LNCaP clone FGC (cell line): Measurements from ENCODE around the gene TTC21A.

Experiments
- DNase-seq: peaks from one replicate; pipeline ENCODE4 v3.0.0-alpha.2; 2011; ENCODE audit warnings: low read depth
- H3K4me3 ChIP-seq: 2 replicates; pipeline ENCODE4 v1.5.1; 2011; ENCODE audit warnings: mild to moderate bottlenecking, low read depth, low read length, control low read depth
- TF ChIP-seq, protein P1 (sequence below): IDR thresholded peaks from 2 replicates; pipeline ENCODE4 v1.5.1; 2012; ENCODE audit warnings: mild to moderate bottlenecking; ENCODE audit not compliant: control insufficient read depth, insufficient read depth; ENCODE audit errors: extremely low read depth

TTC21A gene

DNA sequence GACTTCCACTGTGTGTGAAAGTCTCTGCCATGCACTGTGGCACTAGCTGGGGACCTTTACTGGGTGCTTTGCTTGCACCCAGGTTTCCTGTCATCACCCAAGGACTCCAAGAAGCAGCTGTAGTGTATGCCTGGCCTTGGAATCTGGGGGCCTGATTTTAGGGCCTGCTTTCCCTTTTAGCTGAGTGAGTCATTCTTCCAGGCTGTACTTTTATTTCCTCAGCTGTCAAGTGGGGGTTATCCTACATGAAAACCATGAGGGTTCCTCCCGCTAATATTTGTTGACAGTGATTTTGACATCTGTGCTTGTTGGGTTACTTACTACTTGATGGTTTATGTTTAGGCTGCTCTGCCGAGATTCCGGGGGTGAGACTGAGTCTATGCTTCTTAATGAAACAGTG is 18.6 kb upstream of the TTC21A start:
- no peak for DNase-seq

GRCh38 chr3:39090922-39091321 is 16.6 kb upstream of the TTC21A start:
- DNase-seq, result no peak
- TF ChIP-seq, protein P1, sequence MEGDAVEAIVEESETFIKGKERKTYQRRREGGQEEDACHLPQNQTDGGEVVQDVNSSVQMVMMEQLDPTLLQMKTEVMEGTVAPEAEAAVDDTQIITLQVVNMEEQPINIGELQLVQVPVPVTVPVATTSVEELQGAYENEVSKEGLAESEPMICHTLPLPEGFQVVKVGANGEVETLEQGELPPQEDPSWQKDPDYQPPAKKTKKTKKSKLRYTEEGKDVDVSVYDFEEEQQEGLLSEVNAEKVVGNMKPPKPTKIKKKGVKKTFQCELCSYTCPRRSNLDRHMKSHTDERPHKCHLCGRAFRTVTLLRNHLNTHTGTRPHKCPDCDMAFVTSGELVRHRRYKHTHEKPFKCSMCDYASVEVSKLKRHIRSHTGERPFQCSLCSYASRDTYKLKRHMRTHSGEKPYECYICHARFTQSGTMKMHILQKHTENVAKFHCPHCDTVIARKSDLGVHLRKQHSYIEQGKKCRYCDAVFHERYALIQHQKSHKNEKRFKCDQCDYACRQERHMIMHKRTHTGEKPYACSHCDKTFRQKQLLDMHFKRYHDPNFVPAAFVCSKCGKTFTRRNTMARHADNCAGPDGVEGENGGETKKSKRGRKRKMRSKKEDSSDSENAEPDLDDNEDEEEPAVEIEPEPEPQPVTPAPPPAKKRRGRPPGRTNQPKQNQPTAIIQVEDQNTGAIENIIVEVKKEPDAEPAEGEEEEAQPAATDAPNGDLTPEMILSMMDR, result no peak
- no peak overlapping the region for H3K4me3 ChIP-seq

More for the DNA sequence above, 18.6 kb upstream of the TTC21A start:
- H3K4me3 ChIP-seq, result no peak overlapping the region
- TF ChIP-seq, protein P1, result no peak

DNA sequence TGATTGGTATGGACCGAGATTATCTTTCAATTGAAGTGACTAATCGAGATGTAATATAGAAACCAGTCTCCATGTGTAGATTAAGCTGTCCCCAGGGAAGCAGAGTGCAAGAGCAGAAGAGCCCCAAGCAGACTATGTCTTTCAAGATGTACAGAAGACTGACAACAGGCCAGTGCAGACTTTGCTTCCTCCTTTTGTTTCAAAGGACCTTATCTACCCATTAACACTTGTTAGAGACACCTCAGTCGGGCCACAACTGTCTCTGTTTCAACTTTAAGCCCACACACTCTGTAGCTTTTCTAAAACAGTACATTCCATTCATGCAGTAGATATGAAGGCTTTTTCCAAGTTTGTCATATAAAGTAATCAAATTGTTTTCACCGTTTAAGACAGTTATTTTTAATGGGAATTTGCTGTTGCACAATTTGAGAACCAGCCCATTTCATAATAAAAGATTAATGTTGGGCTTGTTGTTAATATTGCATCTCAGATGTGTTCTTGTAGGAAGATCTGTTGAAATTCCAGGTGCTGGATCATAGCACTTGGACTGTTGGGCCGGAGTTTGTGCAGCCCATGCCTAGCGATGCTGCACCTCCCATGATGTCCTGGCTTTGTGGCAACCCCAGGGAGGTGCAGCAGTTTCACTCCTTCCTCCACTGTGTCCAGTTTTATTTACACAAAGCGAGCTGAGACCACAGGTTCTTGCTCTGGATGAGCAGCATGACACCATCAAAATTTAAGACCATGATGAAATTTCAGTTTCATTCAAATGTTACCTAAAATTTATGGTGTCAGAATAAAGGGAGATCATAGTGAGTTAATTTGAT is 12.4 kb upstream of the TTC21A start:
- no peak overlapping the region for H3K4me3 ChIP-seq
- TF ChIP-seq, protein P1, result no peak
- no peak for DNase-seq

DNA sequence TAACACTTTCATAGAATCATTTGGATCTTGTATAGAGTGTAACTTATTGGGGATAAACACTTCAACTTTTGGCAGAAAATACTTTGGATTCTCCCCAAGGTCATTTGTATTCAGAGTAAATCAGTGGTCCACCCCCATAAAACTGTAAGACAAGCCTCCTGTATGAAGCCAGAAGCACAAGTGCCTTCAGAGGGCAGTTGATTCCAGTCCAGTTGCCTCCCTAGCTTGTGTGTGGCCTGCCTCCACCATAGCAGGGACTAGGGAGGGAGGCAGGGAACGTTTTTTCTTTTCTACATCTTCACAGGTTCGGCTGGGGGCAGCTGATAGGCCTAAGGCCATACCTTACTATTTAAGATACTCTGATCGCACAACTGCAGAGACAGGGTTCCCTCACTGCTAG is 11.7 kb upstream of the TTC21A start:
- no peak overlapping the region for H3K4me3 ChIP-seq
- TF ChIP-seq, protein P1, result no peak
- no peak for DNase-seq

DNA sequence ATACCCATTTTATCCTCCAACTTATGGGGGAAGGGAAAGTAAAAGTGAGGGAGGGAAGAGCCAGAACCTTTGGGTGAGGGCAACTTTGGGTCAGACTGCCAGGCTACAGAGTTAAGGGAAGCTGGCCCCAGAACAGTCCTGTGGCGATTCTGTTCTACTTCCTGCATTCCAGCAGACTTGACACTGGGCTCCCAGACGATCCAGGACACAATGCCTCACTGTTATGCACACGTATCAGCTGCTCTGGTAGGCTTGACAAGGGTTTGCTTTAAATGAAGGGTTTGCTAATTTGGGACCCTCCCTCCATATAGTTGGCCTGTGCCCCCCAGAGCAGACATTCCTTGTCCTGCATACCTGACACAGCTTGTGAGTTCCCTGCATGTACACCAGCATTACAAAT is 10.7 kb upstream of the TTC21A start:
- DNase-seq, result no peak
- H3K4me3 ChIP-seq, result no peak overlapping the region
- TF ChIP-seq, protein P1, result no peak

DNA sequence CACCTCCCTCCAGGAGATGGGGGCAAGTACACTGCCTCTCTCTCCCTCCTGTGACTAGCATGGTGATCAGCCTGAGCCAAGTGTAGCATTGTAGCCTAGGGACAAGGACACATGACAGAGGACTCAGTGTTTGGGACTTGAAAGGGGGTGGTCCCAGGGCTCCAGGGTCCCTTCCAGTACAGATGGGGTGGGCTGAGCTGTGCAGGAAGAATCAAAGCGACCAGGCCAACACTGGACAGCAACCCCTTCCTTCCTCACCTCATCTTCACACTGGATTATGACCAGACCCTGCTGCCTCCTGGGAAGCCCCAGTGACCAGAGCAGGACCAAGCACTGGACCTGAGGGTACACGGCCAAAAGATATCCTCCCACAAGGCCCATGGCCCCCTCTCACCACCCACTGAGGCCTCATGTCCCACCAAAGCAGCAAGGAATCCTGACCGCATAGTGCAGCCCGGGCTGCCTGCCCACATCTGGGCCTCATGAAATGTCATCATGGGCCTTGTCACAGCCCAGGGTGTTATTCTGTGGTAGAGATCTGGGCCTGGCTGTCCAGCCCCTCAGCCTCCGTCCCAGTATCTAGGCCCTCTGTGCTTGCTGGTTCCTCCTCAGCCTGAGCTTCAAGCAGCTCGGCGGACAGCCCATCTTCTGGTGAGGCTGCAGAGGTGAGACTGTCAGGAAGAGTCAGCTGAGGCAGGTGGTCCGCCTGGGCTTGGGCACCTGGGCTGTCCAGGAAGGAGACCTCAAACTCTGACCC is 9.6 kb upstream of the TTC21A start:
- TF ChIP-seq, protein P1, result no peak
- no peak overlapping the region for H3K4me3 ChIP-seq
- no peak for DNase-seq
